Small intestine (tissue), 7 donors: Measurements from ENCODE around the gene CDHR4. TPM values are rescaled to one million over a fixed set of nuclear protein-coding genes. Genes with fewer than 3 reads are reported as not detected.
A peak's percentile ranks its signal among the peaks of the same experiment; 100 is the strongest.
"Not testable (repeated sequence)": the region's sequence is repeated elsewhere in the genome, so short reads cannot be mapped to it uniquely, and the experiment has no call there.

Experiments
- DNase-seq, 2 donors: peaks; one replicate each; pipeline versions ENCODE4 v3.0.0 to v3.0.0-alpha.2; 2013
- FAIRE-seq: peaks from 2 replicates; lab custom pipeline; 2012; peaks lifted over from hg19 to GRCh38; lab: Jason Lieb, UNC
- H3K27ac ChIP-seq, 3 donors: one replicate each; pipeline ENCODE4 v1.5.1; 2013; ENCODE audit warnings: low read length in 2 of 3, mild to moderate bottlenecking in 2 of 3, control low read depth in 1 of 3, inconsistent platforms in 1 of 3, low read depth in 1 of 3, moderate library complexity in 1 of 3
- H3K27me3 ChIP-seq, 3 donors: one replicate each; pipeline ENCODE4 v1.6.1; 2013; ENCODE audit warnings: low read length in 3 of 3, inconsistent platforms in 1 of 3; ENCODE audit not compliant: control insufficient read depth in 3 of 3, insufficient read depth in 3 of 3
- H3K36me3 ChIP-seq, 3 donors: one replicate each; pipeline ENCODE4 v1.6.1; 2013; ENCODE audit warnings: low read length in 3 of 3, inconsistent platforms in 1 of 3, low read depth in 1 of 3, mild to moderate bottlenecking in 1 of 3, moderate library complexity in 1 of 3; ENCODE audit not compliant: control insufficient read depth in 3 of 3, insufficient read depth in 2 of 3
- H3K4me1 ChIP-seq, 3 donors: one replicate each; pipeline ENCODE4 v1.6.1; 2013; ENCODE audit warnings: low read length in 2 of 3, inconsistent platforms in 1 of 3, low read depth in 1 of 3, mild to moderate bottlenecking in 1 of 3, moderate library complexity in 1 of 3; ENCODE audit not compliant: control insufficient read depth in 3 of 3, insufficient read depth in 2 of 3
- H3K4me3 ChIP-seq, 3 donors: one replicate each; pipeline ENCODE4 v1.5.1; 2013; ENCODE audit warnings: low read length in 3 of 3, control low read depth in 1 of 3, inconsistent platforms in 1 of 3, low read depth in 1 of 3, mild to moderate bottlenecking in 1 of 3, moderate library complexity in 1 of 3
- H3K9me3 ChIP-seq, 2 donors: one replicate each; pipeline ENCODE4 v1.6.1; 2013; ENCODE audit warnings: low read depth in 1 of 2, low read length in 1 of 2; ENCODE audit not compliant: control insufficient read depth in 2 of 2, insufficient read depth in 1 of 2
- WGBS, 3 donors: extraction: QIAGEN DNeasy Blood & Tissue Kit; methylation state at CpG; one replicate each; pipeline ENCODE4 v1.1.7; 2013; 5-methylcytosine and 5-hydroxymethylcytosine counted together
- polyA plus RNA-seq, 4 donors: library from polyadenylated mRNA; stranded (reverse) in 3 of 4; unstranded in 1 of 4; fragments of 200-250 nt in 3 of 4; fragments of 120-200 nt in 1 of 4; gene quantifications; one replicate each; pipeline versions ENCODE4 v1.2.1 to v1.2.3, GENCODE V29; 2013
- donor health status: healthy with polysubstance abuse.
- donor health status: control.
- donor health status: control.
- donor health status: Bipolar disorder and iron deficiency.
- donor health status: healthy.

Gene CDHR4
- polyA plus RNA-seq, 4 donors, result 0.15 TPM; not detected in 3

DNA sequence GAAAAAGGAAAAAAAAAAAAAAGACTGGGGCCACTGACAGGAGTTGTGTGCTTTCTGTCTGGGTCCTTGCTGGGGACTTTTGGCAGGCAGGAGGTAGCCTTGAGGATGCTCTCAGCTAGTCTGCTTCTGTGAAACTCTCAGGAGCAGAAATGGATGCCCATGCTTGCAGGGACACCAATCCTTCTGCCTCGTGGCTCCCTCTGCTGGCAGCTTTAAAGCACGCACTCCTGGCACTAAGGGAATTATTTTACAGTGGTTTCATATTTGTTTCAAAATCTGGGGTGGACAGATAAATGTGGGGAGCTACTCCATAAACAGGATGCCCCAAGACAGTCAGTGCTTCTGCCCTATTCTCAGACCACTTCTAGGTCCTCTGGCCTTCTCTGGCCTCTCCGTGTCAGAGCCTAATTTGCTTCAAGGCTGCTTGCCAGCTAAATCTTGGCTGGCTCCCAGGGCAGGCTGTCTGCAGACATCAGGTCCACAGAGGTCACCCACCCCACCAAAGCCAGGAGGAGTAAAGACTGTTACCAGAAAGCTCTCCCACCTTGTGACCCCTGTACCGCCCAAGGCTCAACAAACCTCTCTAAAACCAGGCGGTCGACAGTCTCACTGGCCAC, 39.6 kb upstream of the CDHR4 start:
- Histone ChIP-seq H3K4me1 (peaks cover 0 to 16% (median 0%) of the 10 kb centered on the region in 3 donors), H3K27me3 (no peaks in the 10 kb centered on the region), H3K36me3 (peaks cover 0 to 54% (median 0%) of the 10 kb centered on the region in 3 donors), H3K27ac (peak overlapping the region in 1 of 3 donors; percentile 21), H3K9me3 (no peaks in the 10 kb centered on the region), H3K4me3 (no peak overlapping the region)
- WGBS, 3 donors, result 36 to 48% (median 37%) methylated on average over 6 of the region's 6 CpGs
- FAIRE-seq, result no peak
- peak; percentile 82 to 87 for DNase-seq

DNA sequence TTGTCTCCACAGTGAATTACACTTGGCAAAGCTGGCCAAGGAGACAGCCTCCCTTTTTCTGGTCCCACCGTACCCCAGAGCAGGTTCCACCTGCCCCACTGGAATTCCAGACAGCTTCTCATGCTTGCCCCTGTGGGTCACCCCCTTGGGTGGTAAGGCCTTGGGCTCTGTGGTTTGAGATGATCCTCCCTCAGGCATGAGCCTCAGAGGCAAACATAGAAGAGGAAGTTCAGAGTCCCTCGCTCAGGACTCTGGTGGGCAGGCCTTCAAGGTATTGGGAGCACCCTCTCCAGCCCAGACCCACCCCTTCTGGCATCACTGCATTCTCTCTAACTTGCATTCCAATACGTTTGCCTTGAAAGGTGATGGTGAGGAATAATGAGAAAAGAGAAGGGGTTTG, 31.7 kb upstream of the CDHR4 start:
- Histone ChIP-seq H3K4me1 (no peaks in the 10 kb centered on the region), H3K36me3 (peaks cover 0 to 54% (median 0%) of the 10 kb centered on the region in 3 donors), H3K27ac (no peak overlapping the region), H3K27me3 (no peaks in the 10 kb centered on the region), H3K4me3 (no peak overlapping the region), H3K9me3 (no peaks in the 10 kb centered on the region)
- DNase-seq (no peak), FAIRE-seq (no peak)
- 71 to 91% (median 77%) methylated on average over 3 of the region's 3 CpGs for WGBS, 3 donors

DNA sequence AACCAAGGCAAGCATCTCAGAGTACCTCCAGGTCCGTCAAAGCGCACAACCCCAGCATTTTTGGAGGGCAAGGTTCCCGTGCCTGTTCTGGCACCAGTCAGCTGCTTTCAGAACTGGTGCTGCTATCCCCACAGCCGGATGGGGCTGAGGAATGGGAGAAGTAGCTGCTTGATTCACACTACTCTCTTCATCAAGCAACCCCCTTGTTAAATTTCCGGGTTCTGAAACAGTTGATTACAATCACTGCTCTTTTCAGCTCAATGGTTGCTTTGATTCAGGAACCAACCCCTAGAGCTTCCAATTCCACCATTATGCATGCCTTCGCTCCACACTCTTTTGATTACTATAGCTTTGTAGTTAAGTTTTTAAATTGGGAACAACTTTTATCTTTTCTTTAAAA, 26.3 kb upstream of the CDHR4 start:
- no peak overlapping the region for H3K27ac ChIP-seq
- no peaks in the 10 kb centered on the region for H3K4me1 ChIP-seq
- H3K27me3 ChIP-seq, result no peaks in the 10 kb centered on the region
- WGBS, 3 donors, result 75 to 88% (median 86%) methylated on average over 6 of the region's 6 CpGs
- DNase-seq (no peak), FAIRE-seq (no peak)
- no peak overlapping the region for H3K4me3 ChIP-seq
- no peaks in the 10 kb centered on the region for H3K9me3 ChIP-seq
- peaks cover 0 to 29% (median 0%) of the 10 kb centered on the region in 3 donors for H3K36me3 ChIP-seq

DNA sequence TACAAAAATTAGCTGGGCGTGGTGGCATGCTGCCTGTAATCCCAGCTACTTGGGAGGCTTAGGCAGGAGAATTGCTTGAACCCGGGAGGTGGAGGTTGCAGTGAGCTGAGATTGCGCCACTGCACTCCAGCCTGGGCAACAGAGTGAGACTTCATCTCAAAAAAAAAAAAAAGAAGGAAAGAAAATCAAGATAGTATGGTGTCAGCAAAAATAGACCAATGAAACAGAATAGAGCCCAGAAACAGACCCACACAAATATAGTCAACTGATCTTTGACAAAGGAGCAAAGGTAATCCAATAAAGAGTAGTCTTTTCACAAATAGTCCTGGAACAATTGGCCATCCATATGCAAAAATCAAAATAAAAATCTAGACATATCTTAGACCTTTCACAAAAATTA, 23.5 kb upstream of the CDHR4 start:
- whole genome bisulfite sequencing, 3 donors, result 79 to 96% (median 93%) methylated on average over 3 of the region's 3 CpGs
- not testable (repeated sequence) for DNase-seq, H3K4me1 ChIP-seq, H3K9me3 ChIP-seq, H3K4me3 ChIP-seq, H3K27me3 ChIP-seq, H3K27ac ChIP-seq, H3K36me3 ChIP-seq, FAIRE-seq

DNA sequence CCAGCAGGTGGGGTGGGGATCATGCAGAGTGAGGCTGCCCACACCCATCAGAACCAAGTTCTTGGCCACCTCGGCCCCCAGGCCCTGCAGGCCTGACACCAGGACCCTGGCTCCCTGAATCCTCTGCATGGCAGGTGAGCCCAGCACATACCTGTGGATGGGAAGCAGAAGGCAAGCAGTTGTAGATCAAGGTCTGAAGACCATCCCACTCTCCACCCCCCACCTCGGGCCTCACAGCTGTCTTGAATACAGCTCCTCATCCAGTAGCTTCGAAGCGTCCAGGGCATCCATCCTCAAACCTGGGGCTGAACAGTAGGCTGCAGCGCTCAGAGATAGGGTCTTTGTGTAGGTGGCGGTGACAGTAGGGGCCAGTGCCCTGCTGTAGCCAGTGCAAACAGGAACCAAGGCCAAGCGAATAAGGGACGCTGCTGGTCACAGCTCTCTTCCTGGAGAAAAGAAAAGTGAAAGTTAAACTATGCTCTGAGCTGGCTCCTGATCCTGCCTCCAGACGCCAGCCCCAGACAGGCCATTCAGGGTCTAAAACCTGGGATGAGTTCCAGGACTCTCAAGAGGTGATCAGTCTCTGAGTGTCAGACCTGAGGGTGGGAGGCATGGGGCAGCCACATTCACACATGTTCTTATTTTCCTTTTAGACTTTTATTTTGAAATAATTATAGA, 14.0 kb upstream of the CDHR4 start, which contains the start of gene UBA7:
UBA7 (minus strand) TSS at position 457 of the 678 bp plus-strand sequence; CDS start at position 291, 166 bp downstream.
- Histone ChIP-seq H3K4me3 (peak within 1 kb of the TSS; percentile 52 to 60 (median 60)), H3K36me3 (peaks cover 0 to 49% (median 2%) of the 10 kb centered on the region in 3 donors), H3K9me3 (no peaks in the 10 kb centered on the region), H3K27ac (peak within 1 kb of the TSS; percentile 76 to 96 (median 80)), H3K4me1 (peaks cover 0 to 15% (median 2%) of the 10 kb centered on the region in 3 donors), H3K27me3 (no peaks in the 10 kb centered on the region)
- peak; percentile 79 to 85 for DNase-seq
- no peak for FAIRE-seq
- WGBS, 3 donors, result 2 to 5% (median 4%) methylated on average over 9 of the region's 9 CpGs

DNA sequence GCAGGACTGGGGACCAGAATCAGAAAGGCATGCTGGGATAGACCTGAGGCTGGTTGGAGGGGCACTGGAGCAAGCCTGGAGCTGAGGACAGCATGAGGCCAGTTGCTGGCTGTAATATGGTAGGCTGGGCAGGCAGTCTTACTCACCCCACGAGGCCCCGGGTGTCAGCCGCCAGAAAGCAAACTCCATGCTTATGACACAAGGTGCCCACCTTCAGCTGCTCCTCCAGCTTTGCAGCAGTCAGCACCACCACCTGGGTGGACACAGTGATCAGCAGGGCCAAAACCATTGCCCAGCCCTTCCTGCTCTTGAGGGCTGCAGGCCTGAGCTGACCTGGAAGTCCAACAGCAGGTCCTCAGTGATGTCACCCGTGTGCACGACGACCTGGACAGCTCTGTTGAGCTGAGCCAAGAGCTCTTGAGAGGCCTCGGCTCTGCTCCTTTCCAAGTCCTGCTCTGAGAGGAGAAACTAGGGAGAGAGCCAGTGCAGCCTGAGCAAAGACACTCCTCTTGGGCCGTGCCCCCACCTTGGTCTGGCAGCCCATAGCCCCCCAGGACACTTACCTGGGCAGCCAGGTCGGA, 13.3 kb upstream of the CDHR4 start:
- 18 to 28% (median 27%) methylated on average over 9 of the region's 9 CpGs for WGBS, 3 donors

DNA sequence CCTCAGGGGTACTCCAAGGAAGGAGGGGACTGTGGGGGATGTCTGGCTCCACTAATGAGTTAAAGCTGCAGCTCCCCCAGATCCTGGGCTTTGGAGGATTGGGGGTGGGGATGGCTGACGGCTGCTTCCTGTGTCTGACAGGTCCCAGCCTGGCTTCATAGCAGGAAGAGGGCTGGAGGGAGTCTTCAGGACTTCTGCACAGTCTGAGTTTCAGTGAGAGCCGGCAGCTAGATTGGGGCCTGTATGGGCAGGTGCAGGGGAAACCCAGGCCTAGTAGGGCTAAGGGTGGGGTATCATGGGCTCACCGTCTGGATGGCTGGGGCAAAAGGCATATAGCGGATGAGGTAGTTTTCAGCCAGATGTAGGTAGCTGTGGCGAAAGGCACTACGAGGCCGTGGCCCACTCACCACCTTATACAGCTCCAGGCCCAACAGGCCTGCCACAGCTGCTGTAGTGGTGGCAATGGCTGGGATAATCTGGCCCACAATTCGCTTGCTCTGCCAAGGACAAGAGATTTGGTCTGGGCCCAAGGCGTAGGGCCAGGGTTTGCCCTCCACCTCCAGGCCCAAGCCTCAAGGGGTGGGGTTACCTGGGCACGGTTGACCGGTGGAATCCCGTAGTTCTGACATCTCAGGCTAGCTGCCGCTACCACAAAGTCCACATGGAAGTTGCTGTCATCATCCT, 7.9 kb upstream of the CDHR4 start:
- H3K36me3 ChIP-seq, result peaks cover 0 to 79% (median 2%) of the 10 kb centered on the region in 3 donors
- DNase-seq (no peak), FAIRE-seq (no peak)
- no peaks in the 10 kb centered on the region for H3K9me3 ChIP-seq
- peak overlapping the region in 2 of 3 donors; percentile 28 to 68 for H3K27ac ChIP-seq
- 72 to 88% (median 88%) methylated on average over 13 of the region's 13 CpGs for WGBS, 3 donors
- H3K4me1 ChIP-seq, result peaks cover 0 to 36% (median 0%) of the 10 kb centered on the region in 3 donors
- H3K4me3 ChIP-seq, result no peak overlapping the region
- H3K27me3 ChIP-seq, result peaks cover 0 to 14% (median 0%) of the 10 kb centered on the region in 3 donors

More for the DNA sequence above, 13.3 kb upstream of the CDHR4 start:
- Histone ChIP-seq H3K36me3 (peaks cover 0 to 52% (median 2%) of the 10 kb centered on the region in 3 donors), H3K27ac (peak overlapping the region; percentile 76 to 96 (median 80)), H3K4me1 (peaks cover 0 to 16% (median 2%) of the 10 kb centered on the region in 3 donors), H3K4me3 (peak overlapping the region; percentile 52 to 60 (median 60)), H3K9me3 (no peaks in the 10 kb centered on the region), H3K27me3 (no peaks in the 10 kb centered on the region)
- FAIRE-seq (no peak), DNase-seq (peak; percentile 8 to 45)

DNA sequence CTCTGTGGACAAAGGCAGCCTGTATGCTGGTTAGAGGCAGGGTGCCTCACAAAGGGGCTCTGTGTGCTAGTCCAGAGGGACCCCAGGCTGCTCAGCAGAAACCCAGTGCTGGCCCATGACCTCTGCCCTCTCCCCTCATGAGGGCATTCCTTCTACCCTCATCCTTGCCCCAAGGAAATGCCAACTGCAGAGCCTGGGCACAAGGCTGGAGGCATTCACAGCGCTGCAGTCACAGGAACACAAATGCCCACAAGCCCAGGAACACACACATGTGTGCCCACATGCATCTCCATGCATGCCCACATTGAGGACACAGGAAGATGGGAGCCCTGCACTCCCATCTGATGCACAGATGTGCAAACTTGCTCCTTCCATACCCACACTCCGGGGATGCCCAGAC, 7.2 kb upstream of the CDHR4 start:
- Histone ChIP-seq H3K4me1 (peaks cover 0 to 36% (median 0%) of the 10 kb centered on the region in 3 donors), H3K9me3 (no peaks in the 10 kb centered on the region), H3K27me3 (peaks cover 0 to 15% (median 0%) of the 10 kb centered on the region in 3 donors), H3K4me3 (no peak overlapping the region), H3K27ac (peak overlapping the region in 2 of 3 donors; percentile 12 to 68), H3K36me3 (peaks cover 0 to 72% (median 2%) of the 10 kb centered on the region in 3 donors)
- 72 to 95% (median 88%) methylated on average over 2 of the region's 2 CpGs for WGBS, 3 donors
- FAIRE-seq (no peak), DNase-seq (no peak)
